NCI-H345 (cell line): Measurements from ENCODE around the gene AP1M2.
"Not testable (repeated sequence)": the region's sequence is repeated elsewhere in the genome, so short reads cannot be mapped to it uniquely, and the experiment has no call there.

ENCODE experiments used
- DNase-seq: peaks from one replicate; lab custom pipeline; 2025; lab: John Stamatoyannopoulos, UW

The AP1M2 gene

GRCh38 chr19:10565028-10565566 is 22.0 kb downstream of the AP1M2 start:
- peak; percentile 20 for DNase-seq

- no peak for DNase-seq
These were observed 24.5 kb downstream of the AP1M2 start for GRCh38 chr19:10562609-10563008.

GRCh38 chr19:10560154-10560553 is 27.0 kb downstream of the AP1M2 start:
- DNase-seq = no peak

- DNase-seq = no peak
These were observed 29.4 kb downstream of the AP1M2 start for GRCh38 chr19:10557603-10558197.

- DNase-seq = no peak
These were observed 31.5 kb downstream of the AP1M2 start for GRCh38 chr19:10555610-10555973.

GRCh38 chr19:10554760-10555609 is 32.1 kb downstream of the AP1M2 start:
- no peak for DNase-seq

- DNase-seq = no peak
These were observed 33.1 kb downstream of the AP1M2 start for GRCh38 chr19:10553943-10554381.

- DNase-seq = no peak
These were observed 33.9 kb downstream of the AP1M2 start for GRCh38 chr19:10553087-10553667.

- peak; percentile 5 for DNase-seq
These were observed 34.5 kb downstream of the AP1M2 start for GRCh38 chr19:10552510-10553053.

GRCh38 chr19:10551698-10552301 is 35.3 kb downstream of the AP1M2 start:
- no peak for DNase-seq

GRCh38 chr19:10551006-10551405 is 36.1 kb downstream of the AP1M2 start:
- not testable (repeated sequence) for DNase-seq

- DNase-seq = no peak
These were observed 36.8 kb downstream of the AP1M2 start for GRCh38 chr19:10550336-10550735.

GRCh38 chr19:10549733-10550132 is 37.4 kb downstream of the AP1M2 start:
- no peak for DNase-seq

- DNase-seq = no peak
These were observed 38.3 kb downstream of the AP1M2 start for GRCh38 chr19:10548746-10549276.

- no peak for DNase-seq
These were observed 40.3 kb downstream of the AP1M2 start for GRCh38 chr19:10546817-10547216.

- no peak for DNase-seq
These were observed 42.3 kb downstream of the AP1M2 start for GRCh38 chr19:10544753-10545251.

GRCh38 chr19:10544242-10544752 is 42.8 kb downstream of the AP1M2 start:
- DNase-seq = no peak

GRCh38 chr19:10543420-10544241 is 43.5 kb downstream of the AP1M2 start, which contains the start of gene ATG4D:
Gene ATG4D (plus strand): TSS chr19:10543904. CDS start chr19:10544091, 187 bp downstream.
- peak; percentile 88 for DNase-seq

- DNase-seq = no peak
These were observed 44.1 kb downstream of the AP1M2 start for GRCh38 chr19:10543059-10543419.

GRCh38 chr19:10539016-10539415 is 48.1 kb downstream of the AP1M2 start:
- not testable (repeated sequence) for DNase-seq
